ENCODE measurements around the gene ULK2.
A peak's percentile ranks its signal among the peaks of the same experiment; 100 is the strongest.
"Not testable (repeated sequence)": the region's sequence is repeated elsewhere in the genome, so short reads cannot be mapped to it uniquely, and the experiment has no call there.

Gene ULK2

DNA sequence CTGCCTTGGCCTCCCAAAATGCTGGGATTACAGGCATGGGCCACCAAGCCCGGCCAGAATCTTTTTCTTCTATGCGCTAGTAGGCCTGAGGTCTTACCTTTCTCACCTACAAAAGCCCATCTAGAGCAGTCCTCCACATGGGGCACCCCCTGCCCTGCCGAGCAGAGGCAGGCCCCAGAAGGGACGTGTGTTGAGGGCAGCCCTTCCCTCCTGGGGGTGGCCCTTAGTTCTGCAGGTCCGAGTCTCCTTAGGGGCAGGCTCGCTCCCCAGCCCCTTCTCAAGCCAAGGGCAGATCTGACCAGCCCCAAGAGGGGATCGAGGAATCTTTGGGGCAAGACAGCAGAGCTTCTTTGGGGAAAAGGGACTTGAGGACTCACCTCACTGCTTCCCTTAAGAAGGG, 101.7 kb downstream of the ULK2 start:
- DNase-seq, result no peak

DNA sequence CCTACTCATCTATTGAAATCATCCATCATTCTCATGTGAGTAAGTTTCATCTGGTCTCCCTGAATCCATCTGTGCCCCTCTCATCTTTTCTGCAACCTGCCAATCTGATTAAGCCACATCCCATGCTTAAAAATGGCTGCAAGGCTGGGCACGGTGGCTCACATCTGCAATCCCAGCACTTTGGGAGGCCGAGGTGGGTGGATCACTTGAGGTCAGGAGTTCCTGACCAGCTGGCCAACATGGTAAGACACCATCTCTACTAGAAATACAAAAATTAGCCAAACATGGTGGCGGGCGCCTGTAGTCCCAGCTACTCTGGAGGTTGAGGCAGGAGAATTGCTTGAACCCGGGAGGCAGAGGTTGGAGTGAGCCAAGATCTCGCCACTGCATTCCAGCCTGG, 103.7 kb downstream of the ULK2 start:
- not testable (repeated sequence) for DNase-seq

DNA sequence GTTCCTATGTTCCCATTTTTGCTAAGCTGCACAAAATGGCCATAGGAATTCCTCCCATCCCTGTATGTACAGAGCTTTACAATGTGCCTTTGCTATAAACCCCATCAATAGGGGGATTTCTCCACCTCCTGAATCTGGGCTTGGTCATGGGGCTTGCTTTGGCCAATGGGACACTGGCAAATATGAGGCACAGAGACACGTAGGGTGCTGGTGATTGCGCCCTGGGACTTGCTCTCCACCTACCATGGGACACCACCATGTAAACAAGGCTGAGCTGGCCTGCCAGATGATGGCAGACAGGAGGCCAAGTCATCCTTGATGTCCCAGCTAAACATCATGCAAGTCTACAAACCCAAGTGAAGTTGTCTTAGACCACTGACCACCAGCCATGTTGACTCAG, 104.3 kb downstream of the ULK2 start:
- no peak for DNase-seq

DNA sequence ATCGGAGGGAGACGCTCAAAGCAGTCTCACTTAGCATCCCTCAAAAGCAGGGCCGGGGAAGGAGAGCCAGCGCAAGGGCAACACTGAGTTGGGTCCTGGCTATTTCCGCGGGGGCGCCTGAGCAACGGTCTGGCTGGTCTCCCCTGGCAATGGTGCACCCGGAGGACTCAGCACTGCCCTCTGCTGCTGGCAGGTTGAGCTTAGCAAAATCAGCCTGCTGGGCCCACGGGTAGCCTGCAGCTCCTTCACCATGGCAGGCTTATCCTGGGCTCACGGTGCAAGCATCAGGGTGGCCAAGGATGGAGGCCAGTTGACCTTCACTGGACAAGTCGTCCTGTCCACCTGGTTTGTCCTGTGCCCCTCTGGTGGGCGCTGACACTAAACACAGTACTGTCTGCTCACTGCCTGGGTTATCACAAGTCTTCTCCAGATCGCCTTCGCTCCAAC, 105.2 kb downstream of the ULK2 start:
- DNase-seq, result peak; percentile 44

DNA sequence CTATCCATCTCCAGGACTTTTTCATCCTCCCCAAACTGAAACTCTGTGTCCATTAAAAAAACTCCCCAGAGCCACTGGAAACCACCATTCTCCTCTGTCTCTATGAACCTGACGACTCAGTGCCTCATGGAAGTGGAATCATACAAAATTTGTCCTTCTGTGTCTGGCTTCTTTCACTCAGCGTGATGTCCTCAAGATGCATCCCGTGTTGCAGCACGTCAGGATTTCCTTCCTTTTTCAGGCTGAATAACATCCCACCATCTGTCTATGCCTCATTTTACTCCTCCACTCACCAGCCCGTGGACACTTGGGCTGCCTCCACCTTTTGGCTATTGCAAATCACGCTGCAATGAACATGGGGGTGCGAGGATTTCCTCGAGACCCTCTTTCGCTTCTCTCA, 107.0 kb downstream of the ULK2 start:
- DNase-seq, result no peak

DNA sequence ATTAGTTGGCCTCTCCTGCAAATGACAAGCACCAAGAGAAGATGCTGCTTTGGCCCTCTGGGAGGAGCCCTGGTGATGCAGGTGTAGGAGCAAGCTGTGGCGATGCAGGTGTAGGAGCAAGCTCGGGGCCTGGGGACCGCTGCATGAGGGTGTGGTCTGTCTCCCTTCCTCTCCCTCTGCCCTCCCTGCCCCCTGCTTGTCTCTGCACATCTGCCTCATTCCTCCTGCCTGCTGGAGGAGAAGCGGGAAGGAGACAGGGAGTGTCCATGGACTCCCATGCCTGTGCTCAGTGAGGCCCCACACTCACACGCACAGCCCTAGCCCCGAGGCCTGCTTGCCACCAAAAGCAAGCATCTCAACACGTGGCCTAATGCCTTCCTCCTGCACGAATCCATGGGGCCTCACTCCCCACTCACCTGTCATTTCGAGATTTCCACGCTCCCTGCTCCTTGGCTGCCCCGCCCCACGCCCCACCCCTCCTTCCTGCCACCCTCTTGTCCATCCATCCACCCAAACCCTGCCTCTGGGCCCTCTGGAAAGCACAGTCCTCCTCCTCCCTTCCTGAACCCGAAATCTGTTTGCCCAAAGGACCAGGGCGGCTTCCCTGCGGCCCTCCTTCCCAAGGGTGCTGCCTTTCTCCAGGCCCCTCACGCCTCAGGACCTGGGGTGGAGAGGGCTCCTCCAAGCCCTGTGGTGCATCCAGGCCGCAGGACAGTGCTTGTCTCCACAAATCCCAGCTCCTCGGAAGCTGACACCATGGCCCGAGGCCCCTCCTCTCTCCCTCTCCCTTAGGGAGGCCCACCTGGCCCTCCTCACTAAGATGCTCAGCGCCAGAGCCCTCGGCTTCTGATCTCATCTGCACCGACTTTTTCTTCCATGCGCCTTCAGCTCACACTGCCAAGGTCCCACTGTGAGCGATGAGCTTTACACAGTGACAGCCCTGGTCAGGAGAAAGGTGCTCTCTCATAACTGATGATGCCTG, 107.9 kb downstream of the ULK2 start:
- DNase-seq, result no peak

DNA sequence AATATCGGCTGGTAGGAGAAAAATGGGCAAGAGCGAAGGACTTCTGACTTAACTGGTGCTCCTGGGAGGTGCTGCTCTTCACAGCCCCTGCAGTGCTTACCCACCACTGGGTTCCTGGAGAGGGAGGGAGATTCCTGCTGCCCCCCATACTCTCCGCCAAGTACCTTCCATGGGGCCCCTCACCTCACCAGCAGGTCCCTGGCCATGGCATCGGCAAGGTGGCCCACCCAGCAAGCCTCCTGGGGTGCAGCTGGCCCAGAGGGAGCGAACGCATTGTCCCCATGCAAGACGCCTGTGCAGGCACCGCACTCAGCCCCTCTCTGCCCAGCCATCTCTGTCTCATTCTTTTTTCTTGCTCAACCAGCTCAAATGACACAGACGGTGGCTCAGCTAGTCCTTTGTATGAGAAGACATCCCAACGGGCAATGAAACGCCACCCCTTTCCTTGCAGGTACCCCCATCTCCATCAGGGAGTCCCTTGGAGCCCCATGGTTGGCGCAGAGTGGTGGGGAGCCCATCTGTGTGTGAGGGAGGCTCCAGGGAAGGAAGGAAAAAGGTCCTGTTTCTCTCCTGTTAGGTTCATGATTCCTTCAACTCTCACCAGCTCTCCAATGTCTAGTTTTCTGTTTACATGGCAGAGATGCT, 110.1 kb downstream of the ULK2 start:
- no peak for DNase-seq

DNA sequence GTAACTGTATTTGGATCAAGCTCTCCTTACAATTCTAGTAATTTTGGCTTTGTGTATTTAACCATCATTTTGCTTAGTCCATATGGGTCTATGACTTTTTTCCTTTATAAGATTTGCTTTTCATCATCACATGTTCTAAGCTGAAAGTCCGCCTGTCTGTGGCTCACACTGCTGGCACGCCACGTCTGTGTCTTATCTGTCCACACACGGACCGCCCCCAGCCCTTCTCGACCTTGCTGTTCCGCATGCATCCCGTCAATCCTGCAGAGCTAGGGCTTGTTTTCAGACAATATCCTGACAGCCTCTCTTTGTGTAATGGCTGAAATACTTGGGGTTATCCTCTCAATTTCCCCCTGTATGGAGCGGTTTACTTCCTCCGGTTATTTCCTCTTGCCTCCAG, 111.2 kb downstream of the ULK2 start:
- DNase-seq, result no peak

DNA sequence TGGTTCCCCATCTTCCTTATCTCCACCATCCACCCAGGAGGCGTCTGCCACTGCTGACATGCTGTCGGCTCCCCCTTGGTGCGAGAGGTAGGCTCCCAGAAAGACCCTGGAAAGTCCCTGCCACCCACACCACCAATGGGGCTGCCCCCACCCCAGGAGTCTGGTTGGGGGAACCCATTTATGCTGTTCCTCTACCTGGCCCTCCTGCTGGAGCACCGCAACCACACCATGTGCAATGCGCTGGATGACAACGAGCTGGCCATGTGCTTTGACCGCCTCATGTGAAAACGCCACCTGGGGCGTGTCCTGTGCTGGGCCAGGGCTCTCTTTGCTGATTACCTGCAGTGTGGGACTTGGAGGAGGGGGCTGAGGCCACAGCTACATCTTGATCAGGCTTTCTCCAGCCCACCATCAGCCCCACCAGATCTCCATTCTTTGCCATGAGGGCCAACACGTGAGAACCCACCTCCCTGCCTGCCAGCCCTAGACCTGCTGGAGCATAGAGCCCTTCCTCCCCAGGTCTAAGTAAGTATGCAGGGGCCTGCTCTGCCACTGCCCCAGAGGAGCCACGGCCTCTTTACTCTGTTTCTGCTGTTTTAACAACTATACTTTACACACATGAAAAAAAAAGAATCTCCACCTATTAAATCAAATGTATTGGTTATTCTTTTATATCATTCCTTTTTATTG, 111.8 kb downstream of the ULK2 start:
- no peak for DNase-seq

DNA sequence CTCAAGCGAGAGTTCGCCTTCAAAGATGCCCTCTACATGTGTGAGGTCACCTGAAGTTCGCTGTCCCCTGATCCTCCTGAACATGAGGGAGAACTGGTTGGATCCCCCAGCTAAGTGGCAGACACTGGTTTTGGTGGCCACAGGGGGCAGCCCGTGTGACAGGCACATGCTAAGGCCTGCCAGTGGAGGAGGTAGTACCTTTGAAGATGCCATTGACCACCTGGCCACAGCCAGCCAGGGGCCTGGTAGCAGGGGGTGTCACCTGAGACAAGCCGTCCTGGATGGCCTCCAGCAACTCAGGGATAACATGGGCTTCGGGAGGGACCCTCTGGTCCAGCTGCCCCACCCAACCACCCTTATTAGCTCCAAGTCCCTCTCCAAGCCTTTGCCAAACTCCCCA, 112.3 kb downstream of the ULK2 start:
- no peak for DNase-seq

DNA sequence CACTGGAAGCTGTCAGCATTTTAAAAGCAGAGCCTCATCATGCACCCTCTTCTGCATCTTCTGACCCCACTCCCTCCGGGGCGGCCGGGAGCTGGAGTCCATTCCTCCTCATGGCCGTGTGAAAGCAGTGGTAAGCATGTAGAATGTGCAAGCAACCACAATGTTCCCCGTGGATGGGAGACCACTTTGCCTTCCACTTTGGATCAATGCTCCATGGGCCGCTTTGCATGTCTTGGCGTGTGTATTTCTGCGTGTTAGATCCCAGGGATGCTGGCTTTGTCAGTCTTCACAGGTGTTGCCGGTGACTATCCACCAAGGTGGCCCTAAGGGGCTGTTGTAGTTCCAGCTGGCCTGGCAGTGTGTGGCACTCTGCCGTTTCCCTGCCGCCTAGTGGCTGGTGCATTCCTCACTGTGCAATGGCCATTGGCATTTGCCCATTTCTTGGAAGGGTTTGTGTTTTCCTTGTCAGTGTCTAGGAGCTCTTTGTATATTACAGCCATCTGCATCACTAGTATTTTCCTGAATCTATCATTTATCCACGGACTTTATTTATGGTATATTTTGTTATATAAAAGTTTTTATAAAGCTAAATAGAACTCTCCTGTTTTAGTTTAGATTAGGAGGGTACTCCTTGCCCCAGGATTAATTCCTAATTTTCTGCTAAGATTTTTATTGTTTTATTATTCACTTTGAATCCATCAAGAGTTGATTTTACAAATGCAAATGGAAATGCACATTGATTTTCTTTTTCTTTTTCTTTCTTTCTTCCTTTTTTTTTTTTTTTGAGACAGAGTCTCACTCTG, 113.9 kb downstream of the ULK2 start:
- DNase-seq, result peak; percentile 73

DNA sequence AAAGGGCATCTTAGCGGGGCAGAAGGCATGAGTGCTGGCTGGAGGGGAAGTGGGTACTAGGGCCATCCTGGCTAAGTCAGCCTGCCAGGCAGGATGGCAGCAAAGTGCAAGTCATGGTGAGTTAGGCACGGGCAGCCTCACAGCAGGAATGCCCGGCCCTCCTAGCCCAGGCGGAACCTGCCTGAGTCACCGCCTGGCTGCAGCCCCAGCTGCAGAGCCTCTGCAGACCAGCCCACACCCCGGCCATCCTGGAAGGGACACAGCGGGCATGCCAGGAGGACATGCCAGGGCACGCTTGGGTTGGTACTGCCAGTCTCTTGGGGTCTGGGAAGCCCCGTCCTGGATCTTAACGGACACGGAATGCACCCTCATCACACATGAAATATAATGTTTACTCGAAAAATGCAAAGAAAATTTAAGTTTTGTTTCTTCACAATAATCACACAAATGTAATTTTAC, 114.7 kb downstream of the ULK2 start:
- DNase-seq, result peak; percentile 38

DNA sequence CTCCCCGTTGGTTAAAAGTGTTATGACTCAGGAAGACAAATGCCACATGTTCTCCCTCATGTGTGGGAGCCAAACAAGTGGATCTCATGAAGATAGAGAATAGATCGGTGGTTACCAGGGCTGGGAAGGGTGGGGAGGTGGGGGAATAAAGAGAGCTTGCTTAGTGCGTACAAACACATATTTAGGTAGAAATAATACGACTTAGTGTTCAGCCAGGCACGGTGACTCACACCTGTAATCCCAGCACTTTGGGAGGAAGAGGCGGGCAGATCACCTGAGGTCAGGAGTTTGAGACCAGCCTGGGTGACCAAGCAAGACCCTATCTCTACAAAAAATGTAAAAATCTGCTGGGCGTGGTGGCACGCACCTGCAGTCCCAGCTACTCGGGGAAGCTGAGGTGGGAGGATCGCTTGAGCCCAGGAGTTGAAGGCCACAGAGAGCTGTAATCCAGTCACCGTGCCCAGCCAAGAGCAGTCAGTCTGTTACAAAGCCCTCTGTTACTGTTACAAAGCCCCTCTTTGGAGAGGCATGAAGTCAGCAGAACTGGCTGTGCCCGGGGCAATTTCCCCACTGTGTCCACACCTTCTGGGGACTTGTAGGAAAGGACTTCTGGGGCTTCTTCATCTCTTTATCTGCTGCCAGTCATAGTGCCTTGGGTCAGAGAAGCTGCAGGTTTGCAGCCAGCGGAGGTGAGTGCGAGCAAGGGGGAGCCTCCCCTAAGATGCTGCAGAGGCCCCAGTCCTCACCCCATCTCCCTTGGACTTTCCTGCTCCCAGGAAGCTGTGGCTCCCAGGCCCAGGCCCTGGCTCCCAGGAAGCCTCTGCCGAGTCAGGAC, 115.3 kb downstream of the ULK2 start:
- DNase-seq, result no peak

DNA sequence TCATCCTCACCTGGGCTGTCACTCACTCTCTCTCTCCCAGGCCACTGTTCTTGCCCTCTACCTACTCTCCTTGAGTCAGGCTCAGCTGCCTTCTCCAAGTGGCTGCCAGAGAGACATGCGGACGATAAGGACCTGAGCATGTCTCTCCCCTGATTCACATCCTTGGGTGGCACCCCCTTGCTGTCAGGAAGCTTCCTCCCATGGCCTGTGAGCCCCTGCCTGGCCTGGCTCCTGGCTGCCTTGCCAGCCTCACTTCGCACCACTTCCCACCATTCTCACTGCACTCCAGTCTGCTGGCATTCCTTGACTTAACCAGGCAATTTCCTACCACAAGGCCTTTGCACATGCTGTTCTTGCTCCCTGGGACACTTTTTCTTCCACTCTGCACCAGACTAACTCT, 116.9 kb downstream of the ULK2 start:
- no peak for DNase-seq

DNA sequence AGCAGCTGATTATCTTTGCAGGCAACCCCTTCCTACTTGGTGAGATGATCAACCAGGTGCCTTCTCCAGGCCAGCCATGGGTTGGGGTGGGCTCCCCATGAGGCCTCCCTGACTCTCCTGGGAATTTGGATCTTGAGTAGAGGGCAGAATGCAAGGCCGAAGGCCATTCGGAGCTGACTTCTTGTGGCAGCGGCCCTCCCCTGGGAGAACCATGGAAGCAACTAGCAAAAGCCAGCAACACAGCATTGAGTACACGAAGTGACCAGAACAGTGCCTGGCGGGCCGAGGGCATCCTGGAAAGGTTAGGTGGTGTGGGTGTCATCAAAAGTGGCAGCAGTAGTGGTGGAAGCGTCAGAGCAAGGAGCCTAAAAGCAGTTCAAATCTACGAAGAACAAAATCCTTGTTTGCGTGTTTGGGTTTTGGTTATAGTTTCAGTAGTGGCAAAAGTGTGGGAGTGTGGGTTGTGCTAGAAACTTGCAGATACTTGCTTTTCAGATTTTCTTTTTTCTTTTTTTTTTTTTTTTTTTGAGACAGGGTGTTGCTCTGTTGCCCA, 117.6 kb downstream of the ULK2 start:
- DNase-seq, result no peak

DNA sequence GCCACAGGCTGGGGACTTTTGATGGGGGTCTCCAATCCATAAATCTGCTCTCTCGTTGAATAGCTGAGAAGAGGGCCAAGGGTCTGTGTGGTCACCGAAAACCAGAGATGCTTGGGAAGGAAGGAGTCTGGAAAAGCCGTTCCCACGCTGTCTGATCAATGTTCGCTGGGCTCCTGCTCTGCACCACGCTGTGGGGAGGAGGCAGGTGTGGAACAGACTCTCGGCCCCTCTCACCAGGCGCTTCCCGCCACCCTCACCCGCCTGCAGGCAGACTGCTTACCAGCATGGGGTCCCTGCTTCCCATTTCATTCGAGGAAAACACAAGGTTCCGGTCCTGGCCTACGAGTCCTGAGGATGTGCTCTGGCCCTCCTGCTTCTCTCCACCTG, 118.9 kb downstream of the ULK2 start:
- DNase-seq, result no peak

DNA sequence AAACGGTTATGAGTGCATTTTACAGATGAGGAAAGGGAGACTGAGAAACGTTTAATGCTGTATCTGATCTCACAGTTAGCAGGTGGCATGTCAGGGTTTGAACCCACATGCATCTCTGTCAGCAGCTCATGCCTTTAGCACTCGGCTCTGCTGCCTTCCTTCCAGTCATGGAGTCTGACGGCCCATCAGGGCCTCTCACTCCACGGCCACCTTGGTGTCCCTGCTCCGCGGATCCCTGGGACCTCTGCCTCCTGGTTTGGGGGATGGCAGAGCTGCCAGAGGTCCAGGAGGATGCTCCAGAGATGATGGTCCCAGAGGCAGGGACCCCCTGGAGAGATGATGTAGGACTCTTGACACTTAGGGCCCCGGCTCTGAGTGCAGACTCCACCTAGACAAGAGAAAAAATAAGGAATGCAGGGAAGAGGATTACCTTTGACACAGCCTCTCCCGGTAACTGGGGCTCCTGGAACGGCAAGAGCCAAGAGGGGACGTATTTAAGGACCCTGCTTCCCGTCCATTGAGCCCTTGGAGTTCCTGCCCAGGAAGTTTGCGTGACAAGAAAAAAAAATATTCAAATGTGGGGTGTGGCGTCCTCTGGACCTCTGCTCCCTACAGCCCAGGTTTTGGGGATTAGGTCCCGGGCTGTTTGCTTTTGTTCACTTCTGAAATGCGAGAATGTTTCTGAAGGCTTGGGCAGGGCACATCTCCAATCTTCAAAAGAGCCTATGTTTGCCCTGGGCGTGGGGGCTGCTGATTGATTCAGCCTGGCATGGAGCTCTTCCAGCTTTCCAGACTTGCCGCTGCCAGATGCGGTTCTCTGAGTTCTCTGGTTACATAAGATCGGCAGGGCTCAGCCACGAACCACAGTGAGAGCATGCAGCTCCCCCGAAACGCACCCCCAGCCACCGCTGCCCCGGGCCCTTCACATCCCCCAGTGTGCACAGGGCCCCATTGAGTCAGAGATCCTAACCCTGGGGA, 119.6 kb downstream of the ULK2 start, which contains the start of gene ALDH3A1:
Gene ALDH3A1, minus strand, starts transcription at position 470 of the 978 bp plus-strand sequence. CDS start 3,169 bp downstream, outside the sequence.
- DNase-seq, result no peak

DNA sequence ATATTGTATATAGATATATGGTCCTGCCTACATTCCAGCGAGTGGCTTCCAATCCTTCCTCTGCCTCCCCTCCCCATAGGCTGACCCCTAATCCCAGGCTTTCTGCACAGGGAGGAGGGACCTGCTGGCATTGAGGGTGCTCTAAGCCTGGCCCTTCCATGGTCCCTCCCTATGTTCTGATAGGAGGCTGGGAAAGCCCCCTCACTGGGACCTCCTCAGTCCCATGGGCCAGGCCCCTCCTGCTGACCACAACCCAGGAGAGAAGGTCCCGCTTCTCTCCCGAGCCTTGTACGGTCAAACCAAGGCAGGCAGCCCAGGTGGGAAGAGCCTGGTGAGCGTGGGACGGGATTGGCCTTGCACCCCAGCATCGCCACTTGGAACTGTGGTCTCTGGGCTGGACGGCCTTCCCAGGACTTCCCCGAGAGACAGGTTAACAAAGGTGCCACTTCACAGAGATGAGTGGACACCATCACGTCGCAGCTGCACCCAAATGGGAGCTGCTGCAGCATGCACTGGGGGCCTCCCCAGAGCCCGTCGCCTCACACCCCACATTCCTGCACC, 120.5 kb downstream of the ULK2 start:
- DNase-seq, result no peak

DNA sequence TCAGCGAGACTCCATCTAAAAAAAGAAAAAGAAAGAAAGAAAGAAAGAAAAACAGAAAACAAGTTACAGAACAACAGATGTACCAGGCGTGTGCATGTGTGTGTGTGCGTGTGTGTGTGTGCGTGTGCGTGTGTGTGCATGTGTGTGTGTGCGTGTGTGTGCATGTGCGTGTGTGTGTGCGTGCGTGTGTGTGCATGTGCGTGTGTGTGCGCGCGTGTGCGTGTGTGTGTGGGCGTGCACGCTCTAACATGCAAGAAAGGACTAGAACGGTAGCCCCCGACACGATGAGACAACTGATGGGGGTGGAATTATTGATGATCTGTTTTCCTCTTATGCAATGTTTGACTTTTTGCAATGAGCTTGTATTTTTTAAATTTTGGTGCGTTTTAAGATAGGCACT, 121.2 kb downstream of the ULK2 start:
- no peak for DNase-seq
